CD14-positive monocyte (primary cell): ENCODE measurements around the gene WWC2. TPM values are rescaled to one million over a fixed set of nuclear protein-coding genes. Genes with fewer than 3 reads are reported as not detected.

Experiments
- DNase-seq, 3 donors: peaks; one replicate each; pipeline ENCODE4 v3.0.0-alpha.2; 2011 to 2022
- H2AFZ ChIP-seq: 2 replicates; pipeline ENCODE4 v1.6.0; 2012; ENCODE audit warnings: mild to moderate bottlenecking, low read depth, low read length, inconsistent platforms; ENCODE audit not compliant: insufficient read depth, poor library complexity, severe bottlenecking
- H3K27ac ChIP-seq, 2 donors: 1 replicate in 1 of 2; 2 replicates in 1 of 2; pipeline ENCODE4 v1.5.1; 2012 to 2013; ENCODE audit warnings: low read length in 2 of 2, control low read depth in 1 of 2, inconsistent platforms in 1 of 2, low read depth in 1 of 2, mild to moderate bottlenecking in 1 of 2
- H3K27me3 ChIP-seq, 2 donors: one replicate each; pipeline versions ENCODE4 v1.6.0 to v1.6.1; 2011 to 2013; ENCODE audit warnings: low read length in 2 of 2; ENCODE audit not compliant: control insufficient read depth in 2 of 2, insufficient read depth in 2 of 2
- H3K36me3 ChIP-seq, 2 donors: replicated peaks in 1 of 2; 1 replicate in 1 of 2; 2 replicates in 1 of 2; pipeline versions ENCODE4 v1.5.1 to v1.6.1; 2012 to 2013; ENCODE audit warnings: low read length in 2 of 2, control low read depth in 1 of 2, inconsistent platforms in 1 of 2, mild to moderate bottlenecking in 1 of 2; ENCODE audit not compliant: insufficient read depth in 2 of 2, control insufficient read depth in 1 of 2
- H3K4me1 ChIP-seq, 2 donors: 1 replicate in 1 of 2; 2 replicates in 1 of 2; pipeline versions ENCODE4 v1.5.1 to v1.6.1; 2012 to 2013; ENCODE audit warnings: low read length in 2 of 2, control low read depth in 1 of 2, inconsistent platforms in 1 of 2, mild to moderate bottlenecking in 1 of 2, moderate library complexity in 1 of 2; ENCODE audit not compliant: insufficient read depth in 2 of 2, control insufficient read depth in 1 of 2
- H3K4me2 ChIP-seq: replicated peaks from 2 replicates; pipeline ENCODE3; 2012; ENCODE audit warnings: low read length, moderate library complexity, mild to moderate bottlenecking; ENCODE audit not compliant: poor library complexity, severe bottlenecking; ENCODE audit errors: extremely low read depth
- H3K4me3 ChIP-seq, 3 experiments: fragments of 200-600 bp in 1 of 3; sonication (generic) in 1 of 3; replicated peaks in 1 of 3; 1 replicate in 2 of 3; 2 replicates in 1 of 3; pipeline ENCODE4 v1.5.1; 2011 to 2013; ENCODE audit warnings: low read length in 3 of 3, mild to moderate bottlenecking in 3 of 3, control low read depth in 2 of 3, low read depth in 2 of 3, inconsistent platforms in 1 of 3, moderate library complexity in 1 of 3
- H3K79me2 ChIP-seq: 2 replicates; pipeline ENCODE4 v1.6.0; 2012; ENCODE audit warnings: mild to moderate bottlenecking, control low read depth, inconsistent platforms, low read length, moderate library complexity; ENCODE audit not compliant: insufficient read depth
- H3K9ac ChIP-seq: 2 replicates; pipeline ENCODE4 v1.6.0; 2017; ENCODE audit warnings: low read length, mild to moderate bottlenecking; ENCODE audit not compliant: insufficient read depth, poor library complexity, severe bottlenecking
- H3K9me3 ChIP-seq, 2 donors: replicated peaks in 1 of 2; 1 replicate in 1 of 2; 2 replicates in 1 of 2; pipeline versions ENCODE4 v1.5.1 to v1.6.1; 2012 to 2013; ENCODE audit warnings: low read length in 2 of 2, control low read depth in 1 of 2; ENCODE audit not compliant: control insufficient read depth in 1 of 2, insufficient read depth in 1 of 2
- H4K20me1 ChIP-seq: 2 replicates; pipeline ENCODE4 v1.6.0; 2012; ENCODE audit warnings: mild to moderate bottlenecking, low read length, control low read depth, moderate library complexity; ENCODE audit not compliant: insufficient read depth
- H3K27ac Mint-ChIP-seq, 7 donors: one replicate each; pipeline ENCODE4 v1.8.0; 2020; ENCODE audit warnings: mild to moderate bottlenecking in 7 of 7, mixed read lengths in 7 of 7, moderate library complexity in 6 of 7, inconsistent platforms in 2 of 7
- H3K27me3 Mint-ChIP-seq, 3 donors: one replicate each; pipeline ENCODE4 v1.8.0; 2021 to 2022; ENCODE audit warnings: low read depth in 3 of 3, mild to moderate bottlenecking in 3 of 3, mixed read lengths in 3 of 3, moderate library complexity in 3 of 3, inconsistent platforms in 1 of 3
- H3K36me3 Mint-ChIP-seq, 2 donors: one replicate each; pipeline ENCODE4 v1.8.0; 2020; ENCODE audit warnings: mixed read lengths in 2 of 2, inconsistent platforms in 1 of 2, mild to moderate bottlenecking in 1 of 2
- H3K4me1 Mint-ChIP-seq: one replicate; pipeline ENCODE4 v1.8.0; 2020; ENCODE audit warnings: mild to moderate bottlenecking, mixed read lengths
- H3K4me3 Mint-ChIP-seq, 2 donors: one replicate each; pipeline ENCODE4 v1.8.0; 2020; ENCODE audit warnings: mild to moderate bottlenecking in 2 of 2, mixed read lengths in 2 of 2, moderate library complexity in 1 of 2
- H3K9me3 Mint-ChIP-seq, 7 donors: one replicate each; pipeline ENCODE4 v1.8.0; 2020 to 2022; ENCODE audit warnings: mixed read lengths in 7 of 7, mild to moderate bottlenecking in 6 of 7, moderate library complexity in 6 of 7, inconsistent platforms in 2 of 7
- WGBS: methylation state at CpG from one replicate; pipeline ENCODE4 v1.1.5; 2013; ENCODE audit warnings: missing lambda C conversion rate; ENCODE audit not compliant: insufficient coverage; 5-methylcytosine and 5-hydroxymethylcytosine counted together
- intact Hi-C, 2 donors: fragments of 100-400 bp; cut with micrococcal nuclease; formaldehyde crosslinking; loops; one replicate each; pipeline versions ENCODE4 v1.15.0 to v1.15.1; 2023
- polyA plus RNA-seq, 3 donors: library from polyadenylated mRNA; depleted of rRNA in 1 of 3; unstranded in 2 of 3; stranded (reverse) in 1 of 3; fragments of 300-500 nt in 2 of 3; fragments of >200 nt in 1 of 3; fragmentation: Illumina TruSeq in 2 of 3; gene quantifications; 1 replicate in 2 of 3; 2 replicates in 1 of 3; pipeline ENCODE4 v1.2.3, GENCODE V29; 2012 to 2021
- TF ChIP-seq, protein P1 (sequence below): fragments of 200-600 bp; IDR thresholded peaks from one replicate; pipeline ENCODE4 v1.8.0; 2022; ENCODE audit warnings: antibody characterized with exemption, mild to moderate bottlenecking

WWC2 gene
- polyA plus RNA-seq, 3 donors = 1.9 to 3.8 (median 2.9) TPM

DNA sequence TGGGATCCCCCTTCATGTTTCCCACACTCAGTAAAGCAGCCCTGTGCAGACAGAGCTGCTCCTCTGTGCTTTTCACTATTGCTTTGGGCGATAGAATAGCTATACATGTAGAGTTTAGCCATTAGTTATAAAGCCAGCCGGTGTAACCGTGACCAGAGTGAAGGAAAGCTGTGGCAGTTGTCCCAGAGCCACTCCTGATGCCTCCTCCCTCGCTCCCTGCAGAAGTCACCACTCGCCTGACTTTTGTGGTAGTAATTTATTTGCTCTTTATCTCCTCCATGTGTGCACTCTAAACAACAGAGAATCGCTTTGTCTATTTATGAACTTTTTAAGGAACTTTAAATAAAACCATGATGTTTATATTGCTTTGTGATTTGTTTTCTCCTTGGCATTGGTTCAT, 41.8 kb upstream of the WWC2 start:
- H3K36me3 Mint-ChIP-seq = no peaks in the 10 kb centered on the region
- Histone ChIP-seq H3K4me3 (no peak overlapping the region), H3K27ac (no peak overlapping the region), H3K9ac (no peak overlapping the region), H3K36me3 (no peaks in the 10 kb centered on the region), H3K4me2 (no peak overlapping the region), H3K27me3 (no peaks in the 10 kb centered on the region), H3K9me3 (no peaks in the 10 kb centered on the region), H3K79me2 (no peaks in the 10 kb centered on the region), H2AFZ (no peak overlapping the region), H3K4me1 (no peaks in the 10 kb centered on the region), H4K20me1 (no peaks in the 10 kb centered on the region)
- intact Hi-C loops = no loop called here
- DNase-seq = no peak
- peaks cover 2 to 10% (median 2%) of the 10 kb centered on the region in 3 donors for H3K27me3 Mint-ChIP-seq
- TF ChIP-seq, protein P1, sequence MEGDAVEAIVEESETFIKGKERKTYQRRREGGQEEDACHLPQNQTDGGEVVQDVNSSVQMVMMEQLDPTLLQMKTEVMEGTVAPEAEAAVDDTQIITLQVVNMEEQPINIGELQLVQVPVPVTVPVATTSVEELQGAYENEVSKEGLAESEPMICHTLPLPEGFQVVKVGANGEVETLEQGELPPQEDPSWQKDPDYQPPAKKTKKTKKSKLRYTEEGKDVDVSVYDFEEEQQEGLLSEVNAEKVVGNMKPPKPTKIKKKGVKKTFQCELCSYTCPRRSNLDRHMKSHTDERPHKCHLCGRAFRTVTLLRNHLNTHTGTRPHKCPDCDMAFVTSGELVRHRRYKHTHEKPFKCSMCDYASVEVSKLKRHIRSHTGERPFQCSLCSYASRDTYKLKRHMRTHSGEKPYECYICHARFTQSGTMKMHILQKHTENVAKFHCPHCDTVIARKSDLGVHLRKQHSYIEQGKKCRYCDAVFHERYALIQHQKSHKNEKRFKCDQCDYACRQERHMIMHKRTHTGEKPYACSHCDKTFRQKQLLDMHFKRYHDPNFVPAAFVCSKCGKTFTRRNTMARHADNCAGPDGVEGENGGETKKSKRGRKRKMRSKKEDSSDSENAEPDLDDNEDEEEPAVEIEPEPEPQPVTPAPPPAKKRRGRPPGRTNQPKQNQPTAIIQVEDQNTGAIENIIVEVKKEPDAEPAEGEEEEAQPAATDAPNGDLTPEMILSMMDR = no peak
- no peak overlapping the region for H3K27ac Mint-ChIP-seq
- 100% methylated on average over 2 of the region's 6 CpGs for WGBS
- H3K9me3 Mint-ChIP-seq = peaks cover 0 to 10% (median 3%) of the 10 kb centered on the region in 7 donors
- no peak overlapping the region for H3K4me3 Mint-ChIP-seq
- no peaks in the 10 kb centered on the region for H3K4me1 Mint-ChIP-seq

DNA sequence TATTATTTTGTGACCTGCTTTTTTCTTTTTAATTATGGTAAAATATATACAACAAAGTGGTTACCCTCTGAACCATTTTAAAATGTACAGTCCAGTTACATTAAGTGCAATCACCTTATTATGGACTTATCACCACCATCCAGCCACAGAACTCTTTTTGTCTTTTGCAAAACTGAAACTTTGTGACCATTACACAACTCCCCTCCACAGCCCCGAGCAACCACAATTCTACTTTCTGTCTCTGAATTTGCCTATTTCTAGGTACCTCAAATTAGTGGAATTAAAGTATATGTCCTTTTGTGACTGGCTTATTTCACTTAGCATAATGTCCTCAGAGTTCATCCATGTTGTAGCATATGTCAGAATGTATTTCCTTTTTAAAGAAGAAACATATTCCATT, 39.3 kb upstream of the WWC2 start:
- H3K27ac ChIP-seq = no peak overlapping the region
- TF ChIP-seq, protein P1 = no peak
- intact Hi-C loops = no loop called here
- no peak overlapping the region for H3K4me2 ChIP-seq
- WGBS = no CpG with 5 or more reads among the region's 1 CpG
- H3K9me3 ChIP-seq = no peaks in the 10 kb centered on the region
- H3K9ac ChIP-seq = no peak overlapping the region
- H2AFZ ChIP-seq = no peak overlapping the region
- no peaks in the 10 kb centered on the region for H3K4me1 ChIP-seq
- no peaks in the 10 kb centered on the region for H3K79me2 ChIP-seq
- Mint-ChIP-seq H3K36me3 (no peaks in the 10 kb centered on the region), H3K4me1 (no peaks in the 10 kb centered on the region), H3K27ac (no peak overlapping the region), H3K9me3 (peaks cover 0 to 4% (median 1%) of the 10 kb centered on the region in 7 donors), H3K27me3 (peaks cover 2 to 6% (median 3%) of the 10 kb centered on the region in 3 donors), H3K4me3 (no peak overlapping the region)
- no peaks in the 10 kb centered on the region for H3K36me3 ChIP-seq
- H4K20me1 ChIP-seq = no peaks in the 10 kb centered on the region
- DNase-seq = no peak
- H3K4me3 ChIP-seq = no peak overlapping the region
- no peaks in the 10 kb centered on the region for H3K27me3 ChIP-seq
